ENCODE data around the gene MXD3. TPM values are rescaled to one million over a fixed set of nuclear protein-coding genes. Genes with fewer than 3 reads are reported as not detected.

The MXD3 gene
- total RNA-seq, 2 donors from 2014 or later: 21.9 to 26.0 TPM

GRCh38 chr5:177319913-177320588 is 8.4 kb upstream of the MXD3 start:
- H3K27ac Mint-ChIP-seq: no peak overlapping the region
- H3K36me3 Mint-ChIP-seq (ENCODE audit: low read depth): peaks cover 15% of the 10 kb centered on the region
- H3K9me3 Mint-ChIP-seq: no peaks in the 10 kb centered on the region
- H3K4me3 Mint-ChIP-seq: no peak overlapping the region
- peak; percentile 64 for ATAC-seq (replicated peaks)
- H3K4me1 Mint-ChIP-seq: peaks cover 6% of the 10 kb centered on the region
- no peaks in the 10 kb centered on the region for H3K27me3 Mint-ChIP-seq

GRCh38 chr5:177317959-177318377 is 6.3 kb upstream of the MXD3 start:
- no peaks in the 10 kb centered on the region for H3K27me3 Mint-ChIP-seq
- H3K9me3 Mint-ChIP-seq: no peaks in the 10 kb centered on the region
- peaks cover 9% of the 10 kb centered on the region for H3K36me3 Mint-ChIP-seq (ENCODE audit: low read depth)
- ATAC-seq (replicated peaks): peak; percentile 72
- no peak overlapping the region for H3K4me3 Mint-ChIP-seq
- H3K4me1 Mint-ChIP-seq: peaks cover 12% of the 10 kb centered on the region
- no peak overlapping the region for H3K27ac Mint-ChIP-seq

GRCh38 chr5:177316005-177316404 is 4.3 kb upstream of the MXD3 start:
- peaks cover 13% of the 10 kb centered on the region for H3K4me1 Mint-ChIP-seq
- H3K4me3 Mint-ChIP-seq: no peak overlapping the region
- H3K27ac Mint-ChIP-seq: no peak overlapping the region
- H3K27me3 Mint-ChIP-seq: no peaks in the 10 kb centered on the region
- no peaks in the 10 kb centered on the region for H3K9me3 Mint-ChIP-seq
- ATAC-seq (replicated peaks): no peak
- peaks cover 1% of the 10 kb centered on the region for H3K36me3 Mint-ChIP-seq (ENCODE audit: low read depth)

GRCh38 chr5:177315411-177315810 is 3.7 kb upstream of the MXD3 start:
- no peak for ATAC-seq (replicated peaks)
- peaks cover 5% of the 10 kb centered on the region for H3K36me3 Mint-ChIP-seq (ENCODE audit: low read depth)
- peaks cover 17% of the 10 kb centered on the region for H3K4me1 Mint-ChIP-seq
- H3K9me3 Mint-ChIP-seq: no peaks in the 10 kb centered on the region
- H3K4me3 Mint-ChIP-seq: no peak overlapping the region
- no peaks in the 10 kb centered on the region for H3K27me3 Mint-ChIP-seq
- no peak overlapping the region for H3K27ac Mint-ChIP-seq

GRCh38 chr5:177314376-177315342 is 3.0 kb upstream of the MXD3 start:
- no peak overlapping the region for H3K27ac Mint-ChIP-seq
- ATAC-seq (replicated peaks): no peak
- no peak overlapping the region for H3K4me3 Mint-ChIP-seq
- H3K4me1 Mint-ChIP-seq: peaks cover 17% of the 10 kb centered on the region
- no peaks in the 10 kb centered on the region for H3K9me3 Mint-ChIP-seq
- no peaks in the 10 kb centered on the region for H3K27me3 Mint-ChIP-seq
- H3K36me3 Mint-ChIP-seq (ENCODE audit: low read depth): peaks cover 5% of the 10 kb centered on the region

GRCh38 chr5:177313561-177314259 is 2.0 kb upstream of the MXD3 start:
- peak overlapping the region; percentile 86 for H3K4me3 Mint-ChIP-seq
- H3K4me1 Mint-ChIP-seq: peaks cover 20% of the 10 kb centered on the region
- peaks cover 7% of the 10 kb centered on the region for H3K36me3 Mint-ChIP-seq (ENCODE audit: low read depth)
- H3K27me3 Mint-ChIP-seq: no peaks in the 10 kb centered on the region
- no peak overlapping the region for H3K27ac Mint-ChIP-seq
- ATAC-seq (replicated peaks): no peak
- H3K9me3 Mint-ChIP-seq: no peaks in the 10 kb centered on the region

- Mint-ChIP-seq H3K9me3 (no peaks in the 10 kb centered on the region), H3K4me3 (peak overlapping the region; percentile 86), H3K27ac (peak overlapping the region; percentile 80), H3K4me1 (peaks cover 21% of the 10 kb centered on the region), H3K36me3 (ENCODE audit: low read depth) (peaks cover 8% of the 10 kb centered on the region), H3K27me3 (no peaks in the 10 kb centered on the region)
- ATAC-seq (replicated peaks): peak; percentile 42
Measured at GRCh38 chr5:177312649-177313181, 1.0 kb upstream of the MXD3 start.

GRCh38 chr5:177311392-177311722 is 341 bp downstream of the MXD3 start:
- Mint-ChIP-seq H3K36me3 (ENCODE audit: low read depth) (peaks cover 16% of the 10 kb centered on the region), H3K4me3 (peak overlapping the region; percentile 86), H3K4me1 (peaks cover 26% of the 10 kb centered on the region), H3K9me3 (no peaks in the 10 kb centered on the region), H3K27ac (no peak overlapping the region), H3K27me3 (no peaks in the 10 kb centered on the region)
- ATAC-seq (replicated peaks): no peak

GRCh38 chr5:177310757-177311391 is 824 bp downstream of the MXD3 start:
- no peak for ATAC-seq (replicated peaks)
- Mint-ChIP-seq H3K36me3 (ENCODE audit: low read depth) (peaks cover 21% of the 10 kb centered on the region), H3K27me3 (no peaks in the 10 kb centered on the region), H3K9me3 (no peaks in the 10 kb centered on the region), H3K4me3 (peak overlapping the region; percentile 86), H3K27ac (peak overlapping the region; percentile 75), H3K4me1 (peaks cover 30% of the 10 kb centered on the region)

- H3K9me3 Mint-ChIP-seq: no peaks in the 10 kb centered on the region
- H3K4me3 Mint-ChIP-seq: peak overlapping the region; percentile 86
- no peak for ATAC-seq (replicated peaks)
- peaks cover 31% of the 10 kb centered on the region for H3K4me1 Mint-ChIP-seq
- H3K27me3 Mint-ChIP-seq: no peaks in the 10 kb centered on the region
- H3K27ac Mint-ChIP-seq: peak overlapping the region; percentile 75
- H3K36me3 Mint-ChIP-seq (ENCODE audit: low read depth): peaks cover 26% of the 10 kb centered on the region
Measured at GRCh38 chr5:177310332-177310731, 1.4 kb downstream of the MXD3 start.

GRCh38 chr5:177309351-177310191 is 2.1 kb downstream of the MXD3 start:
- Mint-ChIP-seq H3K36me3 (ENCODE audit: low read depth) (peaks cover 34% of the 10 kb centered on the region), H3K27me3 (no peaks in the 10 kb centered on the region), H3K9me3 (no peaks in the 10 kb centered on the region), H3K27ac (peak overlapping the region; percentile 56), H3K4me1 (peaks cover 36% of the 10 kb centered on the region), H3K4me3 (peak overlapping the region; percentile 86)
- ATAC-seq (replicated peaks): peak; percentile 34

GRCh38 chr5:177308740-177309139 is 3.0 kb downstream of the MXD3 start:
- H3K4me3 Mint-ChIP-seq: no peak overlapping the region
- peak overlapping the region; percentile 56 for H3K27ac Mint-ChIP-seq
- no peak for ATAC-seq (replicated peaks)
- H3K27me3 Mint-ChIP-seq: no peaks in the 10 kb centered on the region
- H3K9me3 Mint-ChIP-seq: no peaks in the 10 kb centered on the region
- H3K4me1 Mint-ChIP-seq: peaks cover 34% of the 10 kb centered on the region
- H3K36me3 Mint-ChIP-seq (ENCODE audit: low read depth): peaks cover 42% of the 10 kb centered on the region

Measured in activated T-helper 17 cell treated with anti-CD3 and anti-CD28 coated beads, Interleukin-2, amount 50 U/mL, for 72 hours (primary cell).